NT2/D1 (cell line): ENCODE measurements around the gene SREBF2.
"Not testable (repeated sequence)": the region's sequence is repeated elsewhere in the genome, so short reads cannot be mapped to it uniquely, and the experiment has no call there.

Experiments
- DNase-seq: peaks from one replicate; pipeline ENCODE4 v3.0.0-alpha.2; 2011; ENCODE audit warnings: low read depth, low spot score
- H3K27me3 ChIP-seq: 2 replicates; pipeline ENCODE4 v1.6.0; 2011; ENCODE audit warnings: mild to moderate bottlenecking; ENCODE audit not compliant: insufficient read length, insufficient read depth
- H3K36me3 ChIP-seq: 2 replicates; pipeline ENCODE4 v1.6.1; 2011; ENCODE audit warnings: mild to moderate bottlenecking, low read length, mixed read lengths; ENCODE audit not compliant: insufficient read depth, insufficient read length
- H3K4me1 ChIP-seq: 2 replicates; pipeline ENCODE4 v1.5.1; 2011; ENCODE audit not compliant: insufficient read depth, insufficient read length
- H3K4me3 ChIP-seq: 2 replicates; pipeline ENCODE4 v1.5.1; 2011; ENCODE audit warnings: low read depth; ENCODE audit not compliant: insufficient read length
- H3K9ac ChIP-seq: 2 replicates; pipeline ENCODE4 v1.6.0; 2011; ENCODE audit warnings: low read depth; ENCODE audit not compliant: insufficient read length
- H3K9me3 ChIP-seq: 2 replicates; pipeline ENCODE4 v1.5.1; 2011; ENCODE audit warnings: mild to moderate bottlenecking, low read length; ENCODE audit not compliant: insufficient read depth
- SUZ12 ChIP-seq: IDR thresholded peaks from 2 replicates; pipeline ENCODE4 v1.6.1; 2011; ENCODE audit not compliant: insufficient read length, insufficient read depth; ENCODE audit errors: extremely low read depth
- YY1 ChIP-seq: IDR thresholded peaks from 2 replicates; pipeline ENCODE4 v1.6.1; 2011; ENCODE audit not compliant: insufficient read length, insufficient read depth
- ZNF274 ChIP-seq: IDR thresholded peaks from 2 replicates; pipeline ENCODE4 v1.6.1; 2011; ENCODE audit warnings: mild to moderate bottlenecking, low read depth, low read length

Gene SREBF2

DNA sequence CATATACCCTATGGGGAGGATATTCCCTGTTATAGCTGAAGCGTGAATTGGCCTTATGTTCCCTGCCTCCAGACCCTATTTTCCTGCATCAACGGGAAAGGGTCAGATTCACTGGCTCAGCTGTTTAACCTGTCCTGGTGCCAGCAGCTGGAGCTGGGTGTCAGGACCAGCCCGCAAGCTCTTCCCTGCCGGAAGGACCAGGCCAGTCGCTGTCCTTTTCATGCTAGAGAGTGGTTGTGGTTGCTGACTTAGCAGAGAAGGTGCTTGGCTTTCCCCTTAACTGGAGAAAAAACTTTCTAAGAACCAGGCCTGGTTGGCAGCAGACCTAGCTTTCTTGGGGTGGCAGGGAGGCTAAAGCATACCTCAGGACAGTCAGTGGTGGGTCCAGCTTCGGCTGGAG lies 5.2 kb upstream of the SREBF2 start:
- H3K4me1 ChIP-seq = peaks cover 24% of the 10 kb centered on the region
- H3K27me3 ChIP-seq = no peaks in the 10 kb centered on the region
- no peak for TF ChIP-seq SUZ12
- no peak for TF ChIP-seq YY1
- no peak for TF ChIP-seq ZNF274
- DNase-seq = no peak
- H3K4me3 ChIP-seq = no peak overlapping the region
- H3K9me3 ChIP-seq = peaks cover 7% of the 10 kb centered on the region; the same call in 1 of the 2 replicates
- H3K9ac ChIP-seq = no peak overlapping the region
- peaks cover 11% of the 10 kb centered on the region for H3K36me3 ChIP-seq

DNA sequence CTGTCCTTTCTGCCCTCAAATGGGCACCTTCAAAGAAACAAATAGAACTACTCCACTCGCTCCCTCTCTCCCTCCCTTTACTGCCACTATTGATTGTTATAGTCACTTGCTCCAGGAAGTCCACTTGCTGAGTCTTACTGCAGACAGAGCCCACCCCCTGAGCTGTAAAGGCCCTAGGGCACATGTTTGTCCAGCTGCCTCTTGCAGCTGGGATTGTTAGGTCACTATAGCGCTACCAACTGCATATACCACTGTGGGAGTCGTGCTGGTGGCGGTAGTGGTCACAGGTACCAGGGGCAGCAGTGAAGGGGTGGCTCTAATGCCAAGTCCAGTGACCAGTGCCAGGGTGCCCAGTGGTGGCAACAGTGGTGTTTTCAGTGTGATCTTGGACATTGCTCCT lies 4.4 kb upstream of the SREBF2 start:
- no peak overlapping the region for H3K9ac ChIP-seq
- peaks cover 24% of the 10 kb centered on the region for H3K4me1 ChIP-seq
- TF ChIP-seq ZNF274 (no peak), YY1 (no peak), SUZ12 (no peak)
- H3K4me3 ChIP-seq = no peak overlapping the region
- H3K9me3 ChIP-seq = peaks cover 7% of the 10 kb centered on the region; the same call in 1 of the 2 replicates
- no peaks in the 10 kb centered on the region for H3K27me3 ChIP-seq
- peaks cover 11% of the 10 kb centered on the region for H3K36me3 ChIP-seq
- DNase-seq = no peak

DNA sequence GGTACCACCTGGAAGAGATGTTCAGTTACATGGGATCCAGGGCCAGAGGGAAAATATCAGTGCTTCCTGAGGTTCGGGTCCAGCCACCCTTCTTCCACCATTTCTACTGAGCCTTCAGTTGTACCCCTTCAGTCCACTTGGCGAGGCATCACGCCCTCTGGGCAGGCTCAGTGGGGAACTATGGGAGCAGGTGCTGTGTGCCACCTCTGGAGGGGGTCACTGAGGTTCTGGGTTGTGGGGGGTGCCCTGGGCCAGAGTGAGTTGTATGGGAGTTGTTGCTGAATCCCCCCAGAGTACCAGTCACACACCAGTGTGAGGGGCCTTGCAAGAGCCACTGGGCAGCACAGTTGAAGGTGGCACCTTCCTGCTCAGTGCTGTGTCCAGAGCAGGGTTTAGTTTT lies 2.7 kb upstream of the SREBF2 start:
- H3K4me1 ChIP-seq = peaks cover 17% of the 10 kb centered on the region
- no peak overlapping the region for H3K4me3 ChIP-seq
- no peak for DNase-seq
- H3K36me3 ChIP-seq = peaks cover 15% of the 10 kb centered on the region
- no peaks in the 10 kb centered on the region for H3K27me3 ChIP-seq
- H3K9ac ChIP-seq = no peak overlapping the region
- no peak for TF ChIP-seq YY1
- no peak for TF ChIP-seq ZNF274
- TF ChIP-seq SUZ12 = no peak
- peaks cover 7% of the 10 kb centered on the region; the same call in 1 of the 2 replicates for H3K9me3 ChIP-seq

DNA sequence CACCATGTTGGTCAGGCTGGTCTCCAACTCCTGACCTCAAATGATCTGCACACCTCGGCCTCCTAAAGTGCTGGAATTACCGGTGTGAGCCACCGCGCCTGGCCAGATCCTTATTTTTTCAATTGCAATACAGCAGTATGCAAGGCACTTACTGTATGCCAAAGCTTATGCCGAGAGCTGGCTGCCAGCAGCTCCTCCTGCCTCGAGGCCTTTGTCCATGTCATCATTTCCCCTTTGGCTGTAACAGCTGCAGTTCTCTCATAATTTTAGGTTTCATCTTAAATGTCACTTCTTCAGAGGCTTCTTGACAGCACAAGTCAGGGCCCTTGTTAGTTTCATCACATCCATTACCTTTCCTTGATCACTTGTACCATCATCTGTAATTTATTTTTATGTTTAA lies 1.5 kb upstream of the SREBF2 start:
- peaks cover 7% of the 10 kb centered on the region; the same call in 1 of the 2 replicates for H3K9me3 ChIP-seq
- H3K4me3 ChIP-seq = no peak overlapping the region
- no peaks in the 10 kb centered on the region for H3K27me3 ChIP-seq
- no peak for DNase-seq
- H3K9ac ChIP-seq = no peak overlapping the region
- peaks cover 17% of the 10 kb centered on the region for H3K36me3 ChIP-seq
- no peak for TF ChIP-seq YY1
- no peak for TF ChIP-seq ZNF274
- no peak for TF ChIP-seq SUZ12
- peaks cover 10% of the 10 kb centered on the region for H3K4me1 ChIP-seq

- DNase-seq = no peak
- Histone ChIP-seq H3K27me3 (no peaks in the 10 kb centered on the region), H3K9ac (peak overlapping the region; percentile 85), H3K4me1 (peaks cover 4% of the 10 kb centered on the region), H3K4me3 (peak overlapping the region; percentile 39), H3K9me3 (peaks cover 7% of the 10 kb centered on the region; the same call in 1 of the 2 replicates), H3K36me3 (peaks cover 21% of the 10 kb centered on the region)
- TF ChIP-seq ZNF274 (no peak), SUZ12 (no peak)
These were observed 915 bp upstream of the SREBF2 start for GRCh38 chr22:41831828-41832552.

DNA sequence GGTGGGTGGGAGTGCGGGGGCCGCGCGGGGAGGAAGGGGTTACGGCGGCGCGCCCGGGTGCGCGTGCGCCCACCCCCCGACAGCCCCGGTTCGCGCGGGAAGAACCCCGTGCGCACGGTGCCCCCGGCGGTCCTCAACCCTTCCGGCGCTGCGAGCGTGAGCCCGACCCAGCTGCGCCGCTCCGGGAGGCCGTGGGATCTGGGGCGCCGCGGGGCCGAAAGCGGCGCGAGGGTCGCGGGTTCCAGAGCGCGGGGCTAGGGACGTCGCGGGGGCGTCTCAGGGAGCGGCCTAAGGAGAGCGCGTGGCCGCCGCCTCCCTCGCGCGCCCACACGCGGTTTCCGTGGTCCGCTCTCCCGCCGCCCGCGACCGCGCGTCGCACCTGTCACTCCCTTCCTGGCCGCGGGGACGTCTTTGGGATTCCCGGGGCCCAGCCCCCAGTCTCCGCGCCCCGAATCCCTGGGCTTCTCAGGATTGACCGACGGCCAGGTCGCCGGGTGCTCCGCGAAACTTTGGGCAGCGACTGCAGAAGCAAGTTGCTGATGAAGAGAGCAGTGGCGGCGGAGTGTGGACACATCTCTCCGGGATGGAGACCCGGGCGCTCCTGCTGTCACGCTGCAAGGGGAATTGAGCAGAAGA lies 582 bp downstream of the SREBF2 start:
- peak overlapping the region; percentile 87 for H3K4me3 ChIP-seq
- peaks cover 7% of the 10 kb centered on the region; the same call in 1 of the 2 replicates for H3K9me3 ChIP-seq
- DNase-seq = no peak
- TF ChIP-seq ZNF274 (no peak), YY1 (no peak), SUZ12 (no peak)
- H3K36me3 ChIP-seq = peaks cover 23% of the 10 kb centered on the region
- H3K27me3 ChIP-seq = no peaks in the 10 kb centered on the region
- no peaks in the 10 kb centered on the region for H3K4me1 ChIP-seq
- H3K9ac ChIP-seq = peak overlapping the region; percentile 98

DNA sequence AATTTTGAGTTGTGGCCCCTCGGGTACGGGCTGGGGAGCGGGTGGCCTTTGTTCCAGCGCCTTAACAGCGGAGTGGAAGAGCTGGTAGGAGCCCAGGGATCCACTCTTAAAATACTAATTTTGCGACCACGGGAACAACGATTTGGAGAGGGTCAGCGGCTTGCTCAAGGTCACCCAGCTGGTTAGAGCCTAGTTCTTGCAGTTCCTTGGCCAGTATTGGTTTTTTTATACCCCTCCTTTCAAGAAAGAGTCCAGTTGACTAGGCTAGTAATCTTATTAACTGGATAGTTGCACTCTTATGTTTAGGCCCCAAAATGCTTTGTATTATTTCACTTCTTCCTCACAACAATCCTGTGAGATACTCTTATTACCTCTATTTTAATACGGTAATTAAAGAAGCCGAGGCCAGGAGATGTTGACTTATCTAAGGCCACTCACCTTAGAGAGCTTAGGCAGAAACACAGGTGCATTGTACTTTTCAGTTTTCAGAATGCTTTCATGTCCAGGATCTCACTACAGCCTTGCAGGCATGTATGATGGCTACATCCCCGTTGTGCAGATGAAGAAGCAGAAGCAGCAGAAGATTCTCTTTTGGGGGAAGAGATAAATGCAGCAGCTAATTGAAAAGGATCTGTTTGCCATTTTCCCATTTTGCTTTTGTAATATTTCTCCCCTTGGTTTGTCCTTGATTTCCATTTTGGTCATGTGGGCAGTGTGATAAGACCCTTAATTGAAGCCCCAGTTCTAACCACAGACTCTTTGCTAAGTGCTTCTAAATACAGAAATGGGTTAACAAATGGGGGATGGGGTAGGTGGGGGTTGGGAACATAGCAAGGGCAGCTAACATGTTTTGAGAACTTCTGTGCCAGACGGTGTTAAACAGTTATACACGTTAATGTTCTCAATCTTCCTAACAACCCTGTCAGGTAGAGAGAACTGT lies 1.4 kb downstream of the SREBF2 start:
- Histone ChIP-seq H3K4me1 (no peaks in the 10 kb centered on the region), H3K27me3 (no peaks in the 10 kb centered on the region), H3K9me3 (peaks cover 7% of the 10 kb centered on the region; the same call in 1 of the 2 replicates), H3K4me3 (peak overlapping the region; percentile 87), H3K9ac (peak overlapping the region; percentile 98), H3K36me3 (peaks cover 31% of the 10 kb centered on the region)
- DNase-seq = no peak
- TF ChIP-seq SUZ12 (no peak), YY1 (no peak), ZNF274 (no peak)

GRCh38 chr22:41835462-41835861 lies 2.6 kb downstream of the SREBF2 start:
- H3K9ac ChIP-seq, H3K27me3 ChIP-seq, H3K9me3 ChIP-seq, H3K4me3 ChIP-seq, H3K4me1 ChIP-seq, DNase-seq: not testable (repeated sequence)
- H3K36me3 ChIP-seq = peaks cover 35% of the 10 kb centered on the region
